ENCODE measurements around the gene GPR89B. TPM values are rescaled to one million over a fixed set of nuclear protein-coding genes. Genes with fewer than 3 reads are reported as not detected.
A peak's percentile ranks its signal among the peaks of the same experiment; 100 is the strongest.
"Not testable (repeated sequence)": the region's sequence is repeated elsewhere in the genome, so short reads cannot be mapped to it uniquely, and the experiment has no call there.

GPR89B gene
- polyA plus RNA-seq, result 10 to 100 TPM; 15.8 to 44.0 (median 31.6) TPM
- long read RNA-seq, donor 1, result 0 reads
- long read RNA-seq, donor 2, result 0 reads
- long read RNA-seq, donor 3, partial matches to known transcripts, result 0 of 2 reads
- long read RNA-seq, donor 3, other reads (novel, unspliced or antisense), result 0 of 2 reads
- long read RNA-seq, donor 4, result 0 reads
- long read RNA-seq, donor 5, result 0 reads
- long read RNA-seq, donor 6, partial matches to known transcripts, result 0 of 2 reads
- long read RNA-seq, donor 6, other reads (novel, unspliced or antisense), result 0 of 2 reads
- long read RNA-seq, donor 7, result 0 reads
- long read RNA-seq, donor 8, result 0 reads
- long read RNA-seq, donor 9, result 0 reads
- long read RNA-seq, donor 10, partial matches to known transcripts, result 0 of 2 reads
- long read RNA-seq, donor 10, other reads (novel, unspliced or antisense), result 0 of 2 reads

DNA sequence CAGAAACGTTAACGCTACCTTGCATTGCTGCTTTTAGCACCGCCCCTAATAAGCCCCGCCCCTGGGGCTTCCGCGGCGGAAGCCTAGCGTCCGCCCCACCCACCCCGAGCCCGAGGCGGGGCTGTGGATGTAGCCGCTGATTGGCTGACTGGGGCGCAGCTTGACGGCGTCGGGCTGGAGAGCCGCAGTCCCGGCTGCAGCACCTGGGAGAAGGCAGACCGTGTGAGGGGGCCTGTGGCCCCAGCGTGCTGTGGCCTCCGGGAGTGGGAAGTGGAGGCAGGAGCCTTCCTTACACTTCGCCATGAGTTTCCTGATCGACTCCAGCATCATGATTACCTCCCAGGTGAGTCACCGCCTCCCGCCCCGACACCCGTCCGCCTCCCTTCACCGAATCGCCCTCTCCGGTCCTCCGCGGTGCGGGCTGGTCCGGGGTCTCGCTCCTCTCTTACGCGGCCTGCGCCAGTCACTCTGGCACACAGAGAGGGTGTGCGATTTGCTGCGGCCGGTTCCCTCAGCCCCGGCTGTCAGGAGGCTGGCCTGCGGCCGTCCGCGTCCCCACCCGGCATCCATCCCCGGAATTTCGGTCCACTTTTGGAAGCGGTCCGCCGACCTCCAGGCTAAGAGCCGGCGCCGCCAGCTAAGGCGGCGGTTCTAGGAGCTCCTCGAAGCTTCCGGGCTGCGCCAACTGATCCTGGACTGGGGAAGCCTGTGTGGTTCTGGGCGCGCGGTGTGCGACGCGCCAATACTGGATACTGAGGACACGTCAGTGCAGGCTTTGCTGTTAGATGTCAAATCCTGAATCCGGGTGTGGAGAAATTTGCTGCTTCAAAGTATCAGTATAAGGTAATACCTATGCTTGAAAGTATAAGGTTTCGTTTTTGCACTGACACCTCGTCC lies at the start of gene GPR89B:
Gene GPR89B (plus strand): TSS at position 185 of the 897 bp plus-strand sequence. CDS start 117 bp downstream, at position 302.
- not testable (repeated sequence) for H3K27me3 ChIP-seq (ENCODE audit: control insufficient read depth in 3 of 3, insufficient read depth in 3 of 3, low read length in 3 of 3); H3K36me3 ChIP-seq (ENCODE audit: control insufficient read depth in 3 of 3, insufficient read depth in 2 of 3, low read depth in 1 of 3, low read length in 3 of 3); FAIRE-seq; H3K9me3 ChIP-seq (ENCODE audit: control insufficient read depth in 2 of 2, insufficient read depth in 1 of 2, low read depth in 1 of 2, low read length in 1 of 2); H3K4me1 ChIP-seq (ENCODE audit: control insufficient read depth in 3 of 3, insufficient read depth in 2 of 3, low read depth in 1 of 3, low read length in 2 of 3)
- 0 to 1% (median 1%) methylated on average over 39 to 57 of the region's 72 CpGs for WGBS, 3 donors
- Histone ChIP-seq H3K27ac (ENCODE audit: low read depth in 1 of 3, low read length in 2 of 3) (peak within 1 kb of the TSS; percentile 86 to 92 (median 87)), H3K4me3 (ENCODE audit: low read depth in 1 of 3, low read length in 3 of 3) (peak within 1 kb of the TSS; percentile 61 to 84 (median 80))
- peak; percentile 93 to 95 for DNase-seq

GRCh38 chr1:147879911-147880310 lies 48.3 kb upstream of the GPR89B start:
- H3K4me3 ChIP-seq (ENCODE audit: low read depth in 1 of 3, low read length in 3 of 3), result no peak overlapping the region

GRCh38 chr1:147882535-147882934 lies 45.7 kb upstream of the GPR89B start:
- H3K27ac ChIP-seq (ENCODE audit: low read depth in 1 of 3, low read length in 2 of 3), result no peak overlapping the region
- H3K4me3 ChIP-seq (ENCODE audit: low read depth in 1 of 3, low read length in 3 of 3), result no peak overlapping the region
- H3K9me3 ChIP-seq (ENCODE audit: control insufficient read depth in 2 of 2, insufficient read depth in 1 of 2, low read depth in 1 of 2, low read length in 1 of 2), result no peaks in the 10 kb centered on the region
- H3K4me1 ChIP-seq (ENCODE audit: control insufficient read depth in 3 of 3, insufficient read depth in 2 of 3, low read depth in 1 of 3, low read length in 2 of 3), result no peaks in the 10 kb centered on the region
- FAIRE-seq (no peak), DNase-seq (no peak)
- H3K36me3 ChIP-seq (ENCODE audit: control insufficient read depth in 3 of 3, insufficient read depth in 2 of 3, low read depth in 1 of 3, low read length in 3 of 3), result no peaks in the 10 kb centered on the region
- no peaks in the 10 kb centered on the region for H3K27me3 ChIP-seq (ENCODE audit: control insufficient read depth in 3 of 3, insufficient read depth in 3 of 3, low read length in 3 of 3)
- WGBS, 3 donors, result 64 to 70% (median 65%) methylated on average over 2 of the region's 2 CpGs

More at GRCh38 chr1:147879911-147880310, 48.3 kb upstream of the GPR89B start:
- H3K27me3 ChIP-seq (ENCODE audit: control insufficient read depth in 3 of 3, insufficient read depth in 3 of 3, low read length in 3 of 3), result no peaks in the 10 kb centered on the region
- no peaks in the 10 kb centered on the region for H3K9me3 ChIP-seq (ENCODE audit: control insufficient read depth in 2 of 2, insufficient read depth in 1 of 2, low read depth in 1 of 2, low read length in 1 of 2)
- H3K36me3 ChIP-seq (ENCODE audit: control insufficient read depth in 3 of 3, insufficient read depth in 2 of 3, low read depth in 1 of 3, low read length in 3 of 3), result no peaks in the 10 kb centered on the region
- DNase-seq, result no peak
- no peaks in the 10 kb centered on the region for H3K4me1 ChIP-seq (ENCODE audit: control insufficient read depth in 3 of 3, insufficient read depth in 2 of 3, low read depth in 1 of 3, low read length in 2 of 3)
- no peak for FAIRE-seq
- H3K27ac ChIP-seq (ENCODE audit: low read depth in 1 of 3, low read length in 2 of 3), result no peak overlapping the region

DNA sequence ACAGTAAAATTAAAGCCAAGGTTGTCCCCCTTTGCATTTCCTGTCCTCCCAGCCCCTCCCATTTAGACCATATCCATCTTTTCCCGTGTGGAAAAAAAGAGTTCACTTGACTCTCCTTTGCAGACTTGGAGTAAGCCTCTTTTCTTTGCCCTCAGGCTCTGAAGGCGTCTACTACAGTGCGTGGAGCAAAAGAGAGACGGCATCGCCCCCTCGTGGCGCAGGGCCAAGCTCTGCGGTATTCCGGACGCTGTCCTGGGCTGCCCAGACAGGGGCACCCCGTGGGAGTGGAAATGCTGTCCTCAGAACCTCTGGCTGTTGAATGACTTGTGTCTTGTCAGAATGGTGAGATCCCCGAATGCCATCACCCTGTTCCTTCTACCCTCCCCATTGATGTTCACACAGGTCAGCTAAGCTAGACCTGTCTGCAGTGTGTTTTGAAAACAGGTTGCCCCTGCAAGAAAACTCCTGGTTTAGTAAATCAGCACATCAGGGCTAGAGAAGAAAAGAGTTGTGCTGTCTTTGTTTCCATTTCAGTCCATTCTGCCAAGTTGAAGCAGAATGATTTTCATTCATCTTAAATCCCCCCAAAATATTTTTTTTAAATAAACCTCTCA lies 37.9 kb upstream of the GPR89B start:
- 8 to 9% (median 8%) methylated on average over 12 of the region's 12 CpGs for WGBS, 3 donors
- H3K27ac ChIP-seq (ENCODE audit: low read depth in 1 of 3, low read length in 2 of 3), result no peak overlapping the region
- H3K36me3 ChIP-seq (ENCODE audit: control insufficient read depth in 3 of 3, insufficient read depth in 2 of 3, low read depth in 1 of 3, low read length in 3 of 3), result no peaks in the 10 kb centered on the region
- H3K27me3 ChIP-seq (ENCODE audit: control insufficient read depth in 3 of 3, insufficient read depth in 3 of 3, low read length in 3 of 3), result no peaks in the 10 kb centered on the region
- H3K9me3 ChIP-seq (ENCODE audit: control insufficient read depth in 2 of 2, insufficient read depth in 1 of 2, low read depth in 1 of 2, low read length in 1 of 2), result no peaks in the 10 kb centered on the region
- H3K4me1 ChIP-seq (ENCODE audit: control insufficient read depth in 3 of 3, insufficient read depth in 2 of 3, low read depth in 1 of 3, low read length in 2 of 3), result peaks cover 0 to 7% (median 0%) of the 10 kb centered on the region in 3 donors
- FAIRE-seq (no peak), DNase-seq (peak; percentile 60 to 84)
- no peak overlapping the region for H3K4me3 ChIP-seq (ENCODE audit: low read depth in 1 of 3, low read length in 3 of 3)

DNA sequence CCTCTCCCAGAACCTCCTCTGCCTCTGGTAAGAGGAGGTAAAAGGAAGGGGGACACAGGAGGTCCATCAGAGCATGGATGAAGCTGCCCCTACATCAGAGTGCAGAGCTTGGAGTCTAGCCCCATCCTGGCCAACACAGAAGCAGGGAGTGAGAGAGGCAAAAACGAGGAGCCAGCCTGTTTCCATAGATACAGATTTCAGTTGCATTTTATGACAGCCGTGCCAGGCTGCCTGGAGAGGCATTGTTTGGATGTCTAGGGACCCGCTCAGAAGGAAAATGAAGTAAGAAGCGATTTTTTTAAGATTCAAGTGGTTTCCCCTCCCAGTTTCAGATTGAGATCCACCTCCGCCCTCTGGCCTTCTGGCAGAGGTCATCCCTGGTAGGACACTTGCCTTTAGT lies 37.1 kb upstream of the GPR89B start:
- Histone ChIP-seq H3K4me3 (ENCODE audit: low read depth in 1 of 3, low read length in 3 of 3) (no peak overlapping the region), H3K36me3 (ENCODE audit: control insufficient read depth in 3 of 3, insufficient read depth in 2 of 3, low read depth in 1 of 3, low read length in 3 of 3) (no peaks in the 10 kb centered on the region), H3K9me3 (ENCODE audit: control insufficient read depth in 2 of 2, insufficient read depth in 1 of 2, low read depth in 1 of 2, low read length in 1 of 2) (no peaks in the 10 kb centered on the region), H3K27me3 (ENCODE audit: control insufficient read depth in 3 of 3, insufficient read depth in 3 of 3, low read length in 3 of 3) (no peaks in the 10 kb centered on the region), H3K27ac (ENCODE audit: low read depth in 1 of 3, low read length in 2 of 3) (no peak overlapping the region), H3K4me1 (ENCODE audit: control insufficient read depth in 3 of 3, insufficient read depth in 2 of 3, low read depth in 1 of 3, low read length in 2 of 3) (peaks cover 0 to 7% (median 0%) of the 10 kb centered on the region in 3 donors)
- FAIRE-seq, result no peak
- WGBS, 3 donors, result 66 to 79% (median 79%) methylated on average over 5 of the region's 5 CpGs
- DNase-seq, result no peak

- Histone ChIP-seq H3K9me3 (ENCODE audit: control insufficient read depth in 2 of 2, insufficient read depth in 1 of 2, low read depth in 1 of 2, low read length in 1 of 2) (no peaks in the 10 kb centered on the region), H3K27me3 (ENCODE audit: control insufficient read depth in 3 of 3, insufficient read depth in 3 of 3, low read length in 3 of 3) (no peaks in the 10 kb centered on the region), H3K36me3 (ENCODE audit: control insufficient read depth in 3 of 3, insufficient read depth in 2 of 3, low read depth in 1 of 3, low read length in 3 of 3) (no peaks in the 10 kb centered on the region), H3K4me3 (ENCODE audit: low read depth in 1 of 3, low read length in 3 of 3) (no peak overlapping the region), H3K4me1 (ENCODE audit: control insufficient read depth in 3 of 3, insufficient read depth in 2 of 3, low read depth in 1 of 3, low read length in 2 of 3) (peaks cover 0 to 7% (median 0%) of the 10 kb centered on the region in 3 donors), H3K27ac (ENCODE audit: low read depth in 1 of 3, low read length in 2 of 3) (no peak overlapping the region)
- DNase-seq (peak; percentile 26 to 36), FAIRE-seq (no peak)
- WGBS, 3 donors, result 68 to 80% (median 70%) methylated on average over 5 of the region's 5 CpGs
Observed at GRCh38 chr1:147892216-147892615, 36.0 kb upstream of the GPR89B start.

DNA sequence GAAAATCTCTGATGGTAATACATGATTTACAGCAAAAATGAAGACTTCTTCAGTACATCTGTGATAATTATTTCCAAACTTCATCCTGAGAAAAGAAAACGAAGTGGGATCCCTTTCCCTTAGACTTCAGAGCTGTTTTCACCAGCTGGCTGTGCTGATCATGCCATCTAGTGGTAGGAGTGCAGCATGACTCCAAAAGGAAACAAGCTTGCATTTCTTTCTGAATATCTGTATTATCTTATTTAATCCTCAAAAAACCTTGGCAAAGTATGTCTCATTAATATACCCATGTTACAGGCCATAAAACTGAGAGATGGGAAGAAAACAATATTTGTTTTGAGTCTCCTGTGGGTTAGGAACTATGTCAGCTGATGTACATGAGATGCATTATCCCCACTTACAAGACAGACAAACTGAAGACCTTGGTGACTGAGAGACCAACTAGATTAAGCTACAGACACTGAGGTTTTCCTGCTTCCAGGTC lies 35.4 kb upstream of the GPR89B start:
- 0 to 6% (median 3%) methylated on average over 1 of the region's 1 CpG for WGBS, 3 donors
- H3K27ac ChIP-seq (ENCODE audit: low read depth in 1 of 3, low read length in 2 of 3), result no peak overlapping the region
- no peaks in the 10 kb centered on the region for H3K36me3 ChIP-seq (ENCODE audit: control insufficient read depth in 3 of 3, insufficient read depth in 2 of 3, low read depth in 1 of 3, low read length in 3 of 3)
- DNase-seq (peak; percentile 59 to 68), FAIRE-seq (no peak)
- peaks cover 0 to 7% (median 0%) of the 10 kb centered on the region in 3 donors for H3K4me1 ChIP-seq (ENCODE audit: control insufficient read depth in 3 of 3, insufficient read depth in 2 of 3, low read depth in 1 of 3, low read length in 2 of 3)
- H3K4me3 ChIP-seq (ENCODE audit: low read depth in 1 of 3, low read length in 3 of 3), result no peak overlapping the region
- H3K9me3 ChIP-seq (ENCODE audit: control insufficient read depth in 2 of 2, insufficient read depth in 1 of 2, low read depth in 1 of 2, low read length in 1 of 2), result no peaks in the 10 kb centered on the region
- no peaks in the 10 kb centered on the region for H3K27me3 ChIP-seq (ENCODE audit: control insufficient read depth in 3 of 3, insufficient read depth in 3 of 3, low read length in 3 of 3)

- WGBS, 3 donors, result 65 to 75% (median 70%) methylated on average over 4 of the region's 4 CpGs
- H3K4me1 ChIP-seq (ENCODE audit: control insufficient read depth in 3 of 3, insufficient read depth in 2 of 3, low read depth in 1 of 3, low read length in 2 of 3), result peaks cover 0 to 7% (median 0%) of the 10 kb centered on the region in 3 donors
- FAIRE-seq (no peak), DNase-seq (no peak)
- no peak overlapping the region for H3K4me3 ChIP-seq (ENCODE audit: low read depth in 1 of 3, low read length in 3 of 3)
- H3K27ac ChIP-seq (ENCODE audit: low read depth in 1 of 3, low read length in 2 of 3), result no peak overlapping the region
- no peaks in the 10 kb centered on the region for H3K9me3 ChIP-seq (ENCODE audit: control insufficient read depth in 2 of 2, insufficient read depth in 1 of 2, low read depth in 1 of 2, low read length in 1 of 2)
- no peaks in the 10 kb centered on the region for H3K36me3 ChIP-seq (ENCODE audit: control insufficient read depth in 3 of 3, insufficient read depth in 2 of 3, low read depth in 1 of 3, low read length in 3 of 3)
- no peaks in the 10 kb centered on the region for H3K27me3 ChIP-seq (ENCODE audit: control insufficient read depth in 3 of 3, insufficient read depth in 3 of 3, low read length in 3 of 3)
Observed at GRCh38 chr1:147895123-147895522, 33.1 kb upstream of the GPR89B start.
